ENCODE results near the gene NSDHL.
A peak's percentile ranks its signal among the peaks of the same experiment; 100 is the strongest.
"Not testable (repeated sequence)": the region's sequence is repeated elsewhere in the genome, so short reads cannot be mapped to it uniquely, and the experiment has no call there.

NSDHL gene

DNA sequence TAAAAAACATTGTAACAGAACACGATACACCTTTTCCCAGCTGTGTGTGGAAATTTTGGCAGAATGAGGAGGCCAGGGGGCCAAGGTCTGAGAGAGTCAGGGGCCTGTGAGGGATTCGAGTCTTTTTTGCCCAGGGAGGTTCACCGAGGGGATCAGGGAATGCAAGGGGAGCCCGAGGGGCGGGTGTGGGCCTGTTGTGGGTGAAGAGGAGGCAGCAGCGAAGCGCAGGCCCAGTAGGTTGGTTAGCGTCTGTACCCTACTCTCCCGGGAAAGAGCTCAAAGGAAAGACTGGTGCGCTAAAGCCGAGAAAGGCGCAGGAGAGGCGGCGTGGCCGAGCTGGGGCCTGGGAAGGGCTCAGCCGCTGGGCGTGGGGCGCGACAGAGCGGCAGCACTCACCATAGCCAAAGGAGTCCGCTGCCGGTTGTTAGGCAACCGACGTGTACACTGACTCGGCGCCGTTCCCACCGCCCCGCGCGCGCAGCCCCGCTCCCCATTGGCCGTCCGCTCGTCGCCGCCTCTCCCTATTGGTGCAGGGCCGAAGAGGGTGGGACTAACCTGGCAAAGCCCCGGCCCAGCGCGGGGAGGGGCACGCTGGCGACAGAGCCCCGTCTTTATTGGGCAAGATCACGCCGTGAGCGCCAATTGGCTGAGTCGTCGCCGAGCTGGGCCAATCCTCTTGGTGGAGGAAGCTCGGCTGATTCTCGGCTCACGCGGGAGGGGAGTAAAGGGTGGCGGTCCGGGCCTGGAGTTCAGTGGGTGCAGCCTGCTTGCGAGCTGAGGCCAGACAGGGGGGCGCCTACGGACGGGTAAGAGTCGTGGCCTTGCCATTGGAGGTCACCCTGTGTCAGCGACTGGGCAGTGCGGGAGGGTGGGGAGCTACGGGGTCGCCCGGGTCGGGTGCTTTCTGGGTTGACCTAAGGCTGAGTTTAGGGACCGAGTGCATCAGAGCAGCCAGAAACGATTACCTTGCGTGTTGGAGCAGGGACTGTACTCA lies at the start of gene NSDHL, which contains the start of gene CETN2:
Gene NSDHL, plus strand, starts transcription at position 752 of the 994 bp plus-strand sequence. CDS start 15,262 bp downstream, outside the sequence.
Gene CETN2, minus strand, starts transcription at position 446 of the 994 bp plus-strand sequence. Its CDS starts 47 bp downstream, at position 399.
- peak; percentile 82 for DNase-seq

DNA sequence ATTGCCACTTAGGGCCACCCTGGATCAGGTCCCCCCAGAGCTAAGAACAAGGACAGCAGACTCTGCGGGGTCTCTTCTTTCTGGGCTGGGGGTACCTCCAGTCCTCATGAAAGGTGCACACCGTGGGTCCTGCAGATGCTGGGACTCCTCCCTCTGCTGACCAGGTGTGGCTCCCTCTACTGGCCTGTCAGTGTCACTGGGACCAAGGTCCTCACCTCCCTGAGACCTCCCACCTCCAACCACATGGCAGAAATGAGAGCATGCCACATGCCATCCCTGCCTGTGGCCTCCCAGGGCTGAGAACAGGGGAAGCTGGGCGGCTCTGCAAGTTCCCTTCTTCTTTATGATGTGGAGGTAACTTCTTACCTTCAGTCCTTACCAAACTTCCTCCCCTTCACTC lies 43.8 kb upstream of the NSDHL start:
- not testable (repeated sequence) for DNase-seq

- no peak for DNase-seq
These were observed 31.9 kb upstream of the NSDHL start for GRCh38 chrX:152798945-152799344.

GRCh38 chrX:152806035-152806434 lies 24.8 kb upstream of the NSDHL start:
- no peak for DNase-seq

GRCh38 chrX:152810403-152810802 lies 20.5 kb upstream of the NSDHL start:
- no peak for DNase-seq

GRCh38 chrX:152813206-152813605 lies 17.7 kb upstream of the NSDHL start:
- DNase-seq = no peak

GRCh38 chrX:152814048-152814447 lies 16.8 kb upstream of the NSDHL start:
- no peak for DNase-seq

DNA sequence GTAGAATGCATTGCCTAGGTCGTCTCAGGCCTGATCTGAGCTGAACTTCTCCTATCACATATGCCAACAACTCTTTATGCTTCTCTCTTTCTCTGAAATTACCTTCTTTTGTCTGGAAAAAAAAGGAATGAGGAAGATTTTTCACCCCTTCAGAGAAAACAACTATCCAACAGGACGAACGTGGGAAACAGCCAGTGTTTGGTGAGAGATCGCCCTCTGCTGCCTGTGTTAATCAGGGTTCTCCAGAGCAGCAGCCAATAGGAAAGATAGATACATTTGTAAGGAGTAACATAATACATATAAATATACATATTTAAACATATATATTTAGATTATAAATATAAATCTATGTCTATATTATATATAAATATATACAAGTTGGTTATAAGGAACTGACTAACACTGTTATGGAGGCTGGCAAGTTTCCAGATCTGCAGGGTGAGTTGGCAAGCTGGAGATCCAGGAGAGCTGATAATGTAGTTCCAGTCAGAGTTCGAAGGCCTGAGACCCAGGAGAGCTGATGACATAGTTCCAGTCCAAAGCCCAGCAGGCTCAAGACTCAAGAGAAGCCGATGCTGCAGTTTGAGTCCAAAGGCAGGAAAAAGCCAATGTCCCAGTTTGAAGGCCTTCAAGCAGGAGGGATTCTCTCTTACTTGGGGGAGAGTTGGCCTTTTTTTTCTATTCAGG lies 13.6 kb upstream of the NSDHL start:
- DNase-seq = peak; percentile 12

- DNase-seq = no peak
These were observed 12.5 kb upstream of the NSDHL start for GRCh38 chrX:152818356-152818755.

DNA sequence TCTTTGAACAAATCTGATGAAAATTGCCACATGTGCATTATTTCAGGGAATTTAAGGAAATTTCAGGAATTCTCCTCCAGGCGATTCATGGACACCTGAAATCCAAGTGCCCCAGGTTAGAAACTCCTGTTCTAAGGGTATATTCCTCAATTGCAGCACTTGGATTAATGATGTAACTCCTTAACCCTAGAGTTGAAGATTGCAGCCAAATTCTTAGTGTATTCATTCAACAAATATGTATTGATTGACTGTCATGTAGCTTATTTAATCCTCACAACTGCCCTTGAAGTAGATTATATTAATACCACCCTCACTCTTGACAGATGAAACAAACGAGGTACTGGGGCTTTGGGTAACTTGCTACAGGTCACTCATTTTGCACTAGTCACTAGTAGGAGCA lies 11.6 kb upstream of the NSDHL start:
- no peak for DNase-seq

- no peak for DNase-seq
These were observed 11.1 kb upstream of the NSDHL start for GRCh38 chrX:152819732-152820131.

GRCh38 chrX:152821145-152821765 lies 9.6 kb upstream of the NSDHL start:
- DNase-seq = no peak

DNA sequence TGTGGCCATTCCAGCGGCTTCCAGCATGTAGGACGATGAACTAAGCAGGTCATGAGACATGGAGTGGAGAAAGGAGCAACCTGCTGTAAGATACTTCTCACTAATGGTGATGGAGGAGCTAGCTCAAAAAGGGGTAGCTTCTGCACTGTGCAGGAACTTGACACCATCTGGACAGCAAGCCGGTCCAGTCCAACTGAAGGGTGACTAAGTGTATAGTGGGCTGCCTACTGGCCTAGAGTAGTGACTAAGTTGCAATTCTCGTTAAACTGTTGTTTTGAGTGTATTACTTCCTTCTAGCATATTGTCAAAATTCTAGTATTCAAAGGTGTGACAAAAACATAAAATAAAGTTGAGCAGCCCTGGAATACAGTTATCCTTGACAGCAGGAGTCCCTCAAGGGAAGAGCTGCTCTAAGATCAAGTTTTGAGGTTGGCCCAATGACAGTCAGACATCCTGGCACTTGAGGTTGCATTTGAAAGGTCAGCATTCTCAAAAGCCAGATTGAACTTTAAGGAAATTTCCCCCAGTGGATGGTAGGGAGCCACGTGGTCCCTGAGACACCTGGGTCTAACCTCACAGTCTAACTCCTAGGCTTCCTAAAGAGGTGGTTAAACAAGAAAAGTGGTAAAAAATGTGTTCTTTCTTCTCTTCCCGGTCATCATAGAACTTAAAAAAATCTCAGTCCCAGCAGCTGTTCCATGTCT lies 8.3 kb upstream of the NSDHL start:
- no peak for DNase-seq

GRCh38 chrX:152823657-152824056 lies 7.2 kb upstream of the NSDHL start:
- DNase-seq = no peak

DNA sequence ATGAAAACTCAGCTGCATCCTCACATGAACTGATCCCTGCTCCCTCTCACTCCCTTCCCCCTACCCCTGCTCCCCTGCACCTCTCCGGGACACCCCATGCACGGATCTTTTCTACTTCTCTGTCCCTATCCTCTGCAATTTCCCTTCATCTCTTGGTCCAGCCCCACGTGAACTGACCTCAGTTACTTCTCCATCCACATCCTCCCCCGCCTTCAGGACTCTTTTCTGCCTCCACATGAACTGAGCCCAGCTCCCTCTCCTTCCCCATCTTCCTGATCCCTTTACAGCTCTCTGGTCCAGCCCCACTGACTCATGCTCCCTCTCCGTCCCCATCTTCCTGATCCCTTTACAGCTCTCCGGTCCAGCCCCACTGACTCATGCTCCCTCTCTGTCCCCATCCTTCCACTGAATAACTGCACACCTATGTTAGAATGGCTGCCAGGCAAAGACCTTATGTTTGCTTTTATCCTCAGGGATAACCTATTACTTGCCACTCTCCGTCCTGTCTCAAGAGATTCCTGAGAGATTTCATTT lies 6.0 kb upstream of the NSDHL start:
- DNase-seq = no peak

DNA sequence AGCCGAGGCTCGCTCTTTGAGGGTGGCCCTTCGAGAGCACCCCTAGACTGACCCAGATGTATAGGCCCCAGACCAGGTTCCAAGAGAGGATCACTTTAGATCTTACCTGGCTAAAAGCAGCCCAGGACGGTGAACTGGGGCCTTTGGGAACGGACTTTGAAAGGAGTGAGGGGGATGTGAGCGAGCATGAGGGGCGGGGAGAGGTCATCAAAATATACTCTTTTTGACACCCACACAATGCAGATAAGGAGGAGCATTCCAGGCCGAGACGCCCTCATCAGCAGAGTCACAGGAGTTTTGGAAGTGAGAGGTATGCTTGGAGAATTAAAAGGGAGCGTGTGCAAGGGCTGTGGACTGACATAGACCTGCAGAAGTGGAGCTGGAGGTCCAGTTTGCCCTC lies 528 bp downstream of the NSDHL start:
- no peak for DNase-seq

DNA sequence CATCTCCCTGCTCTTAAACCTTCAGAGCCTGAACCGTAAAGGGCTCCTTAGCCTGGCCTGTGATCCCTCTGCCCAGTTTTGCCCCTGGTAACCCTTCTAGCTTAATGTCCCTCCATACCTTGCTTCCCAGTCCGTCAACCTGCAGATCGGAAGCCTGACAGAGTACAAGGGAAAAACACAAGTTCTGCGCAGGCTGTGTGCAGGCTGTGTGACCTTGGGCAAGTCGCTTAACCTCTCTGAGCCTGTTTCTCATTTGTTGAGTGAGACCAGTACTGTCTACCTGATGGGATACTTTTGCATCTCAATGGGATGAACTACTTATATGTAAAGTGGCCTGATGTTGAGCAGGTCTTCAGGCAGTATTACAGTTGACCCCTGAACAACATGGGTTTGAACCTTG lies 1.7 kb downstream of the NSDHL start:
- no peak for DNase-seq

DNA sequence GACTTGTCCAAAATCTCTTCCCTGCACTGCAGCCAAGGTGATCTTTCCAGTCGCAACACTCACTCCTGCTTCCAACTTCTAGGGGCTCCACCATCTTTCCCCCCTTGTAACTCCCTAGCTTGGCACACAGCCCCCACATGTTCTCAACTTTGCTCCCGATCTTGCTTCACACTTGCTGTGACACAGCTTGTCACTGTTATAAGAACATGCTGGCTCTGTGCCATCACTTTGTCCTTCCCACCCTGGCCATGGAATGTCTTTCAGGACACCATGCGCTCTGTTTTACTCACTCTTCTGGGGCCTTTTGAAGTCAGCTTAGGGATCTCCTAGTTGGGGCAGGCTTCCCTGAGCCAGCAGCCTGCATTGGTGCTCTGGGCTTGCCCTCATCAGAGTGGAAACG lies 2.5 kb downstream of the NSDHL start:
- no peak for DNase-seq

DNA sequence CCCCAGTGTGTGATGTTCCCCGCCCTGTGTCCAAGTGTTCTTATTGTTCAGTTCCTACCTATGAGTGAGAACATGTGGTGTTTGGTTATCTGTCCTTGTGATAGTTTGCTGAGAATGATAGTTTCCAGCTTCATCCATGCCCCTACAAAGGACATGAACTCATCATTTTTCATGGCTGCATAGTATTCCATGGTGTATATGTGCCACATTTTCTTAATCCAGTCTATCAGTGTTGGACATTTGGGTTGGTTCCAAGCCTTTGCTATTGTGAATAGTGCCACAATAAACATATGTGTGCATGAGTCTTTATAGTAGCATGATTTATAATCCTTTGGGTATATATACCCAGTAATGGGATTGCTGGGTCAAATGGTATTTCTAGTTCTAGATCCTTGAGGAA lies 4.6 kb downstream of the NSDHL start:
- DNase-seq = not testable (repeated sequence)

DNA sequence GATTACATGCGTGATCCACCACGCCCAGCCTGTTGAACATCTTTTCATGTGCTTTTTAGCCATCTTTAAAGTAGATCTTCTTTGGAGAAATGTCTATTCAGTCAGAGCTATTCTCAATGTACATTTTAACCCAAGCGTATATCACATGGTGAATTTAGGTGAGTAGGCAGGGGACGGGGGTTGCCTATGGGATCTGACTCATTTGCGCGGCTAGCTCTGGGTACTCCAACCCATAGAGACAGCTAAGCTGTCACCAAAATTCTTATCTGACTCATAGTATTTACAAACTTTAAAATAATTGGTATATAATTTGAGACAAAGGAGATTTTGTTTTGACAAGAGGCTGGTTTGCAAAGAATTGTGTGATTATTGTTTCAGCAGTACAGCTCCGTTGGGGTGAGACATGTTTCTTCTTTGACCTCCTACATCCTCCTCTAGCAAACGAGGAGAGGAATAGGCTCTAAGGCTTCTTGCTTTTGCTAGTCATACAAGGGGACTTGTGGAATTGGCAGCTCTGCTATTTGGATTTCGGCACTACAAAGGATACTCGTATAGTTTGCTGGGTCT lies 12.0 kb downstream of the NSDHL start:
- DNase-seq = no peak

GRCh38 chrX:152843852-152844251 lies 13.0 kb downstream of the NSDHL start:
- DNase-seq = no peak

GRCh38 chrX:152844256-152844655 lies 13.4 kb downstream of the NSDHL start:
- no peak for DNase-seq

All from DMS79 treated with DMSO at 0.1 percent for 48 hours (cell line).